KMS-11 (cell line): Measurements from ENCODE around the gene DMD.

ENCODE experiments used
- H2AFZ ChIP-seq: fragments of 200-600 bp; sonication (generic); 2 replicates; pipeline ENCODE4 v1.6.1; 2016; ENCODE audit warnings: antibody characterized with exemption, mixed run types, low read depth
- H3K27ac ChIP-seq: fragments of 200-600 bp; sonication (generic); 2 replicates; pipeline ENCODE4 v1.6.1; 2016; ENCODE audit warnings: mild to moderate bottlenecking, mixed run types
- H3K27me3 ChIP-seq: fragments of 200-600 bp; sonication (generic); 2 replicates; pipeline ENCODE4 v1.6.1; 2017; ENCODE audit warnings: mild to moderate bottlenecking, low read depth, mixed run types, moderate library complexity; ENCODE audit not compliant: insufficient read depth
- H3K36me3 ChIP-seq: fragments of 200-600 bp; sonication (generic); 2 replicates; pipeline ENCODE4 v1.6.1; 2017; ENCODE audit warnings: mild to moderate bottlenecking, mixed run types; ENCODE audit not compliant: insufficient read depth
- H3K4me1 ChIP-seq: fragments of 200-600 bp; sonication (generic); 2 replicates; pipeline ENCODE4 v1.6.1; 2016; ENCODE audit warnings: mild to moderate bottlenecking, low read depth, mixed run types; ENCODE audit not compliant: poor library complexity, severe bottlenecking
- H3K4me2 ChIP-seq: fragments of 200-600 bp; sonication (generic); 2 replicates; pipeline ENCODE4 v1.7.0; 2016; ENCODE audit warnings: mild to moderate bottlenecking, mixed run types
- H3K4me3 ChIP-seq: fragments of 200-600 bp; sonication (generic); IDR thresholded peaks from 2 replicates; pipeline ENCODE4 v1.6.1; 2017; ENCODE audit warnings: low read depth, low read length, mixed read lengths; ENCODE audit not compliant: insufficient read depth
- H3K79me2 ChIP-seq: fragments of 200-600 bp; sonication (generic); 2 replicates; pipeline ENCODE4 v1.6.1; 2016; ENCODE audit warnings: low read depth, mixed run types; ENCODE audit not compliant: insufficient read depth
- H3K9ac ChIP-seq: fragments of 200-600 bp; sonication (generic); 2 replicates; pipeline ENCODE4 v1.6.1; 2016; ENCODE audit warnings: mild to moderate bottlenecking, mixed run types
- H4K20me1 ChIP-seq: fragments of 200-600 bp; sonication (generic); 2 replicates; pipeline ENCODE4 v1.6.1; 2016; ENCODE audit warnings: mild to moderate bottlenecking, mixed run types; ENCODE audit not compliant: insufficient read depth
- CTCF ChIP-seq: fragments of 200-600 bp; sonication (generic); conservative IDR thresholded peaks from 2 replicates; pipeline ENCODE4 v1.6.1; 2017; ENCODE audit warnings: low read depth, mild to moderate bottlenecking, antibody characterized with exemption, low read length, moderate library complexity, mixed read lengths

The DMD gene

GRCh38 chrX:31969714-31970113 is 1241.6 kb downstream of the DMD start:
- Histone ChIP-seq H3K79me2 (no peaks in the 10 kb centered on the region), H3K27me3 (no peaks in the 10 kb centered on the region), H3K4me2 (no peak overlapping the region), H3K4me1 (no peaks in the 10 kb centered on the region), H3K9ac (no peak overlapping the region), H3K27ac (no peak overlapping the region), H3K4me3 (no peak overlapping the region), H4K20me1 (no peaks in the 10 kb centered on the region), H3K36me3 (no peaks in the 10 kb centered on the region), H2AFZ (no peak overlapping the region)
- no peak for TF ChIP-seq CTCF

- H3K4me1 ChIP-seq, result no peaks in the 10 kb centered on the region
- no peak overlapping the region for H3K4me3 ChIP-seq
- H4K20me1 ChIP-seq, result no peaks in the 10 kb centered on the region
- H3K4me2 ChIP-seq, result no peak overlapping the region
- TF ChIP-seq CTCF, result no peak
- H3K79me2 ChIP-seq, result no peaks in the 10 kb centered on the region
- H3K27me3 ChIP-seq, result no peaks in the 10 kb centered on the region
- no peak overlapping the region for H3K27ac ChIP-seq
- H3K9ac ChIP-seq, result no peak overlapping the region
- no peaks in the 10 kb centered on the region for H3K36me3 ChIP-seq
- H2AFZ ChIP-seq, result no peak overlapping the region
Measured at GRCh38 chrX:31962256-31962655, 1249.1 kb downstream of the DMD start.

GRCh38 chrX:31934842-31935370 is 1276.4 kb downstream of the DMD start:
- Histone ChIP-seq H2AFZ (no peak overlapping the region), H4K20me1 (no peaks in the 10 kb centered on the region), H3K4me2 (no peak overlapping the region), H3K79me2 (no peaks in the 10 kb centered on the region), H3K9ac (no peak overlapping the region), H3K36me3 (no peaks in the 10 kb centered on the region), H3K27me3 (no peaks in the 10 kb centered on the region), H3K4me1 (no peaks in the 10 kb centered on the region), H3K4me3 (no peak overlapping the region), H3K27ac (no peak overlapping the region)
- TF ChIP-seq CTCF, result no peak

- Histone ChIP-seq H3K4me3 (no peak overlapping the region), H3K4me2 (no peak overlapping the region), H3K4me1 (no peaks in the 10 kb centered on the region), H3K9ac (no peak overlapping the region), H4K20me1 (no peaks in the 10 kb centered on the region), H3K27ac (no peak overlapping the region), H3K79me2 (no peaks in the 10 kb centered on the region), H2AFZ (no peak overlapping the region), H3K27me3 (no peaks in the 10 kb centered on the region), H3K36me3 (no peaks in the 10 kb centered on the region)
- TF ChIP-seq CTCF, result no peak
Measured at GRCh38 chrX:31934015-31934414, 1277.3 kb downstream of the DMD start.
